CD8-positive, alpha-beta memory T cell (primary cell): ENCODE results near the gene METTL21C. TPM values are rescaled to one million over a fixed set of nuclear protein-coding genes. Genes with fewer than 3 reads are reported as not detected.
A peak's percentile ranks its signal among the peaks of the same experiment; 100 is the strongest.

Source experiments
- CTCF ChIA-PET: fragments of 350-600 bp; sonication (Branson Sonifier 250); formaldehyde crosslinking; loops from one replicate; lab custom pipeline; 2021; ENCODE audit warnings: antibody characterized with exemption; lab: Charles Lee
- POLR2A ChIA-PET: fragments of 350-600 bp; sonication (Branson Sonifier 250); formaldehyde crosslinking; loops from one replicate; lab custom pipeline; 2021; ENCODE audit warnings: antibody characterized with exemption; lab: Charles Lee
- DNase-seq, 5 donors: peaks; one replicate each; pipeline versions ENCODE4 v3.0.0 to v3.0.0-alpha.2; 2020 to 2022; ENCODE audit warnings: mixed read lengths in 1 of 5
- H3K27ac ChIP-seq: one replicate; pipeline ENCODE4 v1.7.0; 2013; ENCODE audit warnings: low read depth, mild to moderate bottlenecking, low read length, moderate library complexity
- H3K27me3 ChIP-seq: 2 replicates; pipeline ENCODE4 v1.7.0; 2013; ENCODE audit warnings: low read length, mild to moderate bottlenecking; ENCODE audit not compliant: insufficient read depth, poor library complexity, severe bottlenecking
- H3K36me3 ChIP-seq: 2 replicates; pipeline ENCODE4 v1.7.0; 2013; ENCODE audit warnings: mild to moderate bottlenecking, low read length, moderate library complexity; ENCODE audit not compliant: insufficient read depth
- H3K4me1 ChIP-seq: 2 replicates; pipeline ENCODE4 v1.7.0; 2013; ENCODE audit warnings: mild to moderate bottlenecking, low read length, moderate library complexity; ENCODE audit not compliant: insufficient read depth
- H3K4me3 ChIP-seq: 2 replicates; pipeline ENCODE4 v1.7.0; 2013; ENCODE audit warnings: mild to moderate bottlenecking, low read length
- H3K9me3 ChIP-seq: 2 replicates; pipeline ENCODE4 v1.7.0; 2013; ENCODE audit warnings: mild to moderate bottlenecking, low read length
- H3K27ac Mint-ChIP-seq, 8 donors: one replicate each; pipeline ENCODE4 v1.8.0; 2020 to 2021; ENCODE audit warnings: mixed read lengths in 8 of 8, mild to moderate bottlenecking in 6 of 8, inconsistent platforms in 3 of 8, moderate library complexity in 3 of 8
- H3K27me3 Mint-ChIP-seq, 2 donors: one replicate each; pipeline ENCODE4 v1.8.0; 2020 to 2021; ENCODE audit warnings: mixed read lengths in 2 of 2, mild to moderate bottlenecking in 1 of 2, moderate library complexity in 1 of 2
- H3K36me3 Mint-ChIP-seq, 3 donors: one replicate each; pipeline ENCODE4 v1.8.0; 2020 to 2021; ENCODE audit warnings: mixed read lengths in 3 of 3, inconsistent platforms in 1 of 3, mild to moderate bottlenecking in 1 of 3
- H3K4me1 Mint-ChIP-seq, 3 donors: one replicate each; pipeline ENCODE4 v1.8.0; 2020 to 2021; ENCODE audit warnings: mixed read lengths in 3 of 3, inconsistent platforms in 1 of 3, mild to moderate bottlenecking in 1 of 3
- H3K4me3 Mint-ChIP-seq, 7 donors: one replicate each; pipeline ENCODE4 v1.8.0; 2020 to 2021; ENCODE audit warnings: mixed read lengths in 7 of 7, mild to moderate bottlenecking in 6 of 7, moderate library complexity in 4 of 7, inconsistent platforms in 2 of 7
- H3K9me3 Mint-ChIP-seq, 5 donors: one replicate each; pipeline ENCODE4 v1.8.0; 2020 to 2022; ENCODE audit warnings: mixed read lengths in 5 of 5, mild to moderate bottlenecking in 3 of 5, moderate library complexity in 2 of 5, inconsistent platforms in 1 of 5
- polyA plus RNA-seq: library from polyadenylated mRNA; unstranded; fragments of 300-500 nt; fragmentation: Illumina TruSeq; gene quantifications from one replicate; pipeline ENCODE4 v1.2.3, GENCODE V29; 2021
- total RNA-seq, 2 experiments: library from RNA; stranded (reverse); gene quantifications; one replicate each; pipeline ENCODE4 v1.2.3, GENCODE V29; 2021

Gene METTL21C
- total and polyA plus RNA-seq, 3 experiments from 2014 or later: not detected

DNA sequence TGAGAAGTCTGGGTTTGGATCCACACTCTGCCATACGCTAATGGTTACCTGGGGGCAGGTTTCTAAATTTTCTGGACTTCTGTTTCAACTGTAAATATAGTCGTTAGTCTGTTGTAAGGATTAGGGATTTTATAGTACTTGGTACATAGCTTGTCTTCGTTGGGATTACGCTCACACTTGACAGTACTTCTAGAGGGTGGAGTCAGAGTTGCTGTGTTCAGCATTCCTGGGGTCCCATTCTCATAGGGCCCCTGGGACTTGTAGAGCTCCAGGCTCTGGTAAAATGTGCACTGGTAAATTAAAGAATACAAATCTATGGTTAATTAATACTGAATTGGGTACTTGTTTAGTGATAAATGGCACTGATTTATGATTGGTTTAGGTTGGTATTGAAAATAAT is 52.8 kb downstream of the METTL21C start:
- POLR2A ChIA-PET: no interaction called here

DNA sequence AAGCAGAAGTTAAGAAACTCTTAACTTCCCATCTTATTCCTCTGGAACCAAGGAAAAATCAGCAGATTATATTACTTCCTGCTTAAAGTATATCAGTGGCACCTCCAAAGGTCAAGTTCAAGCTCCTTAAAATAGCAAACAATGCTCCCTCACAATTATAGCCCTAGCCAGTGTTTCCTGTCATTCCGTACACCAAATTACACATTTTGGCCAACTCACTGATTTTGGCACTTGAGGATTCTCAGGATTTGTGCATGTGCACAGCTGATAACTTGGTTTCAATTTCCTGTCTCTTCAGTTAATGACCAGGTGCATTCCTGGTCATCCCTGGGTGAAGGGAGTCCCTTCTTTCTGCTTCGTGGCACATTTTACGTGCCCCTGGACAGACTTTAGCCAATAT is 56.1 kb downstream of the METTL21C start:
- no peaks in the 10 kb centered on the region for H3K9me3 ChIP-seq
- Mint-ChIP-seq H3K27ac (peak overlapping the region in 3 of 8 donors; percentile 8 to 27 (median 25)), H3K4me3 (no peak overlapping the region), H3K9me3 (no peaks in the 10 kb centered on the region), H3K4me1 (peaks cover 0 to 2% (median 2%) of the 10 kb centered on the region in 3 donors), H3K27me3 (no peaks in the 10 kb centered on the region), H3K36me3 (peaks cover 5 to 93% (median 23%) of the 10 kb centered on the region in 3 donors)
- ChIA-PET POLR2A (interaction anchor here (0.7 kb wide), 1 partner anchor 12 kb away, joined by 3 read pairs; no protein-coding TSS in a partner anchor), CTCF (interaction anchor here (1.3 kb wide), 1 partner anchor 58 kb away, joined by 4 read pairs; no protein-coding TSS in a partner anchor)
- no peak overlapping the region for H3K4me3 ChIP-seq
- peaks cover 57% of the 10 kb centered on the region for H3K36me3 ChIP-seq
- H3K27ac ChIP-seq: no peak overlapping the region
- H3K4me1 ChIP-seq: no peaks in the 10 kb centered on the region
- H3K27me3 ChIP-seq: no peaks in the 10 kb centered on the region
- no peak for DNase-seq

More for the DNA sequence above, 52.8 kb downstream of the METTL21C start:
- Histone ChIP-seq H3K9me3 (no peaks in the 10 kb centered on the region), H3K27ac (no peak overlapping the region), H3K4me3 (no peak overlapping the region), H3K27me3 (no peaks in the 10 kb centered on the region), H3K36me3 (peaks cover 42% of the 10 kb centered on the region), H3K4me1 (no peaks in the 10 kb centered on the region)
- Mint-ChIP-seq H3K27ac (peak overlapping the region in 1 of 8 donors; percentile 27), H3K4me3 (no peak overlapping the region), H3K36me3 (peaks cover 5 to 89% (median 26%) of the 10 kb centered on the region in 3 donors), H3K4me1 (peaks cover 1 to 4% (median 4%) of the 10 kb centered on the region in 3 donors), H3K27me3 (no peaks in the 10 kb centered on the region), H3K9me3 (no peaks in the 10 kb centered on the region)
- DNase-seq: no peak
- CTCF ChIA-PET: interaction anchor here (2.0 kb wide), 1 partner anchor 50 kb away, joined by 10 read pairs; no protein-coding TSS in a partner anchor

Other genes starting within 250 kb of the METTL21C start
- gene TPP2, start 98.1 kb downstream of the METTL21C start, total RNA-seq: 10 to 100 TPM; 74.0 to 77.7 TPM
- gene TPP2, start 98.1 kb downstream of the METTL21C start, polyA plus RNA-seq: 63.5 TPM
- gene TEX30, start 78.7 kb upstream of the METTL21C start, total RNA-seq: 10 to 100 TPM; 58.5 to 64.3 TPM
- gene TEX30, start 78.7 kb upstream of the METTL21C start, polyA plus RNA-seq: 22.0 TPM
- gene POGLUT2, start 103.9 kb upstream of the METTL21C start, total RNA-seq: 10 to 100 TPM; 13.5 to 15.8 TPM
- gene POGLUT2, start 103.9 kb upstream of the METTL21C start, polyA plus RNA-seq: 2.5 TPM
- 10 to 100 TPM; 14.6 to 16.0 TPM for gene BIVM, start 104.1 kb upstream of the METTL21C start, total RNA-seq
- 14.2 TPM for gene BIVM, start 104.1 kb upstream of the METTL21C start, polyA plus RNA-seq
- 10 to 100 TPM; 48.0 to 48.8 TPM for gene ERCC5, start 151.0 kb upstream of the METTL21C start, total RNA-seq
- 60.3 TPM for gene ERCC5, start 151.0 kb upstream of the METTL21C start, polyA plus RNA-seq